B cell (primary cell): ENCODE data around the gene GNGT1.

Experiments used
- CTCF ChIP-seq: fragments of 200-600 bp; IDR thresholded peaks from one replicate; pipeline ENCODE4 v1.8.0; 2022; ENCODE audit warnings: antibody characterized with exemption, mild to moderate bottlenecking
- EZH2 ChIP-seq: IDR thresholded peaks from 2 replicates; pipeline ENCODE4 v1.6.1; 2012; ENCODE audit warnings: borderline replicate concordance, low read depth, mild to moderate bottlenecking, moderate library complexity, low read length; ENCODE audit not compliant: insufficient read depth, poor library complexity, severe bottlenecking

- no peak for TF ChIP-seq CTCF
- TF ChIP-seq EZH2 = no peak
These were observed 51.4 kb downstream of the GNGT1 start for GRCh38 chr7:93957767-93958166.
